Gastroesophageal sphincter (tissue), 4 donors: ENCODE results near the gene SLC50A1. TPM values are rescaled to one million over a fixed set of nuclear protein-coding genes. Genes with fewer than 3 reads are reported as not detected.

Experiments used
- ATAC-seq: fragments of 150-250 bp; one replicate; pipeline ENCODE4 v1.9.1; 2016; ENCODE audit warnings: mild to moderate bottlenecking, moderate library complexity
- H3K27ac ChIP-seq, 4 donors: fragments of 200-600 bp; sonication (generic) in 3 of 4; 1 replicate in 3 of 4; 2 replicates in 1 of 4; pipeline ENCODE4 v1.5.1; 2016 to 2019
- H3K27me3 ChIP-seq: fragments of 200-600 bp; sonication (generic); one replicate; pipeline ENCODE4 v1.5.1; 2019
- H3K36me3 ChIP-seq, 2 donors: fragments of 200-600 bp; sonication (generic); one replicate each; pipeline ENCODE4 v1.5.1; 2019; ENCODE audit warnings: control low read depth in 1 of 2
- H3K4me1 ChIP-seq, 3 donors: fragments of 200-600 bp; sonication (generic); 1 replicate in 2 of 3; 2 replicates in 1 of 3; pipeline ENCODE4 v1.5.1; 2016 to 2019; ENCODE audit warnings: control low read depth in 2 of 3
- H3K4me3 ChIP-seq, 2 donors: fragments of 200-600 bp; sonication (generic); one replicate each; pipeline ENCODE4 v1.5.1; 2019; ENCODE audit warnings: mild to moderate bottlenecking in 1 of 2, moderate library complexity in 1 of 2
- H3K9me3 ChIP-seq, 3 donors: fragments of 200-600 bp; sonication (generic); one replicate each; pipeline ENCODE4 v1.5.1; 2017 to 2019; ENCODE audit warnings: control low read depth in 2 of 3
- EP300 ChIP-seq: sonication (generic); formaldehyde crosslinking; IDR thresholded peaks from one replicate; pipeline ENCODE4 v1.6.1; 2017; ENCODE audit warnings: antibody characterized with exemption, mild to moderate bottlenecking
- POLR2A ChIP-seq, 2 donors: fragments of 450-650 bp; IDR thresholded peaks; one replicate each; pipeline ENCODE4 v1.6.1; 2017; ENCODE audit warnings: antibody characterized with exemption in 2 of 2, mild to moderate bottlenecking in 2 of 2, moderate library complexity in 1 of 2
- POLR2AphosphoS5 ChIP-seq: sonication (generic); formaldehyde crosslinking; IDR thresholded peaks from one replicate; pipeline ENCODE4 v1.6.1; 2017; ENCODE audit warnings: antibody characterized with exemption
- WGBS, 2 donors: methylation state at CpG; one replicate each; pipeline ENCODE4 v1.1.5; 2018; ENCODE audit warnings: low coverage in 1 of 2; 5-methylcytosine and 5-hydroxymethylcytosine counted together
- total RNA-seq, 4 donors: library from RNA; depleted of rRNA; stranded (reverse); fragments of >200 nt; gene quantifications; one replicate each; pipeline ENCODE4 v1.1.0, GENCODE V29; 2016
- TF ChIP-seq, protein P1 (sequence below), 4 experiments: fragments of 200-600 bp in 2 of 4; fragments of 450-650 bp in 2 of 4; sonication (generic) in 1 of 4; IDR thresholded peaks; one replicate each; pipeline ENCODE4 v1.5.1; 2017 to 2019; ENCODE audit warnings: antibody characterized with exemption in 4 of 4, mild to moderate bottlenecking in 2 of 4, moderate library complexity in 2 of 4

Gene SLC50A1
- total RNA-seq, 4 donors from 2014 or later = 12.5 to 16.8 (median 13.9) TPM

- WGBS, 2 donors = 67 to 70% methylated on average over 6 to 7 of the region's 21 CpGs
- Histone ChIP-seq H3K36me3 (no peaks in the 10 kb centered on the region), H3K4me1 (peaks cover 0 to 5% (median 0%) of the 10 kb centered on the region in 3 donors), H3K9me3 (no peaks in the 10 kb centered on the region), H3K4me3 (no peak overlapping the region), H3K27me3 (no peaks in the 10 kb centered on the region), H3K27ac (no peak overlapping the region)
- TF ChIP-seq EP300 (no peak), POLR2AphosphoS5 (no peak), POLR2A (IDR thresholded peaks at IDR 0.05) (no peak)
- TF ChIP-seq, protein P1, sequence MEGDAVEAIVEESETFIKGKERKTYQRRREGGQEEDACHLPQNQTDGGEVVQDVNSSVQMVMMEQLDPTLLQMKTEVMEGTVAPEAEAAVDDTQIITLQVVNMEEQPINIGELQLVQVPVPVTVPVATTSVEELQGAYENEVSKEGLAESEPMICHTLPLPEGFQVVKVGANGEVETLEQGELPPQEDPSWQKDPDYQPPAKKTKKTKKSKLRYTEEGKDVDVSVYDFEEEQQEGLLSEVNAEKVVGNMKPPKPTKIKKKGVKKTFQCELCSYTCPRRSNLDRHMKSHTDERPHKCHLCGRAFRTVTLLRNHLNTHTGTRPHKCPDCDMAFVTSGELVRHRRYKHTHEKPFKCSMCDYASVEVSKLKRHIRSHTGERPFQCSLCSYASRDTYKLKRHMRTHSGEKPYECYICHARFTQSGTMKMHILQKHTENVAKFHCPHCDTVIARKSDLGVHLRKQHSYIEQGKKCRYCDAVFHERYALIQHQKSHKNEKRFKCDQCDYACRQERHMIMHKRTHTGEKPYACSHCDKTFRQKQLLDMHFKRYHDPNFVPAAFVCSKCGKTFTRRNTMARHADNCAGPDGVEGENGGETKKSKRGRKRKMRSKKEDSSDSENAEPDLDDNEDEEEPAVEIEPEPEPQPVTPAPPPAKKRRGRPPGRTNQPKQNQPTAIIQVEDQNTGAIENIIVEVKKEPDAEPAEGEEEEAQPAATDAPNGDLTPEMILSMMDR (IDR thresholded peaks at IDR 0.05) = no peak
- ATAC-seq = peak; percentile 46
These were observed 49.5 kb downstream of the SLC50A1 start for GRCh38 chr1:155184835-155185782.

- H3K9me3 ChIP-seq = no peaks in the 10 kb centered on the region
- no peak for ATAC-seq
- H3K27ac ChIP-seq = no peak overlapping the region
- no peaks in the 10 kb centered on the region for H3K27me3 ChIP-seq
- no peaks in the 10 kb centered on the region for H3K36me3 ChIP-seq
- peaks cover 0 to 5% (median 0%) of the 10 kb centered on the region in 3 donors for H3K4me1 ChIP-seq
- WGBS, 2 donors = 80% methylated on average over 1 of the region's 6 CpGs; no CpG with 5 or more reads in 1 of the 2 donors
- TF ChIP-seq POLR2AphosphoS5 (no peak), EP300 (no peak), POLR2A (IDR thresholded peaks at IDR 0.05) (no peak)
- TF ChIP-seq, protein P1 (IDR thresholded peaks at IDR 0.05) = no peak
- H3K4me3 ChIP-seq = no peak overlapping the region
These were observed 50.1 kb downstream of the SLC50A1 start for GRCh38 chr1:155185783-155186066.

- Histone ChIP-seq H3K27me3 (no peaks in the 10 kb centered on the region), H3K9me3 (no peaks in the 10 kb centered on the region), H3K36me3 (no peaks in the 10 kb centered on the region), H3K4me1 (peaks cover 0 to 5% (median 0%) of the 10 kb centered on the region in 3 donors), H3K27ac (no peak overlapping the region), H3K4me3 (no peak overlapping the region)
- TF ChIP-seq POLR2A (IDR thresholded peaks at IDR 0.05) (no peak), POLR2AphosphoS5 (no peak), EP300 (no peak)
- TF ChIP-seq, protein P1 (IDR thresholded peaks at IDR 0.05) = no peak
- WGBS, 2 donors = 54 to 59% methylated on average over 2 to 4 of the region's 8 CpGs
- no peak for ATAC-seq
These were observed 50.6 kb downstream of the SLC50A1 start for GRCh38 chr1:155186067-155186793.

- H3K27ac ChIP-seq = no peak overlapping the region
- no peaks in the 10 kb centered on the region for H3K36me3 ChIP-seq
- no peak overlapping the region for H3K4me3 ChIP-seq
- H3K27me3 ChIP-seq = no peaks in the 10 kb centered on the region
- 50 to 59% methylated on average over 3 to 4 of the region's 14 CpGs for WGBS, 2 donors
- H3K9me3 ChIP-seq = no peaks in the 10 kb centered on the region
- no peak for ATAC-seq
- TF ChIP-seq POLR2A (IDR thresholded peaks at IDR 0.05) = no peak
- peaks cover 0 to 7% (median 0%) of the 10 kb centered on the region in 3 donors for H3K4me1 ChIP-seq
These were observed 51.3 kb downstream of the SLC50A1 start for GRCh38 chr1:155186794-155187455.

DNA sequence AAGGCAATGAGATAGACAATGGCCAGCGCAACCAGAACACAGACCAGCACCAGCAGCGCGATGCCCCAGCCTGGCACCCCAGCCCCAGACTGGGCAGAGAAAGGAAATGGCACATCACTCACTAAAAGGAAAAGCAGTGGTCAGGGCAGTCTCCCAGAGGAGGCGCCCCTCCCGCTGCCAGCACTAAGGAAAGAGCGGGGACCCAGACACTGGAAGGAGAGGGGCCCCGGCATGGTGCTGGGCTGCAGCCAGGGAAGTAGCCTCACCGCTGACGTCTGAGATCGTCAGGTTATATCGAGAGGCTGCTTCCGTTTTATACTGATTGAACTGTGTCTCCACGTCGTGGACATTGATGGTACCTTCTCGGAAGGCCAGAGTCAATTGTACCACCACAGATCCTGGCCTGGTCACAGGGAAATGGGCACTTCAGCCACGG is 51.8 kb downstream of the SLC50A1 start:
- no peak overlapping the region for H3K4me3 ChIP-seq
- ATAC-seq = no peak
- TF ChIP-seq, protein P1 (IDR thresholded peaks at IDR 0.05) = no peak
- no peak for TF ChIP-seq POLR2AphosphoS5
- TF ChIP-seq POLR2A (IDR thresholded peaks at IDR 0.05) = no peak
- no peak for TF ChIP-seq EP300
- no peaks in the 10 kb centered on the region for H3K27me3 ChIP-seq
- WGBS, 2 donors = 75% methylated on average over 4 to 11 of the region's 16 CpGs
- H3K4me1 ChIP-seq = peaks cover 0 to 12% (median 0%) of the 10 kb centered on the region in 3 donors
- H3K36me3 ChIP-seq = no peaks in the 10 kb centered on the region
- H3K9me3 ChIP-seq = no peaks in the 10 kb centered on the region
- no peak overlapping the region for H3K27ac ChIP-seq
